NCI-H187 (cell line): Measurements from ENCODE around the gene USP11.
"Not testable (repeated sequence)": the region's sequence is repeated elsewhere in the genome, so short reads cannot be mapped to it uniquely, and the experiment has no call there.

ENCODE experiments used
- DNase-seq, 2 experiments: peaks; one replicate each; lab custom pipeline; 2025; lab: John Stamatoyannopoulos, UW

The USP11 gene

DNA sequence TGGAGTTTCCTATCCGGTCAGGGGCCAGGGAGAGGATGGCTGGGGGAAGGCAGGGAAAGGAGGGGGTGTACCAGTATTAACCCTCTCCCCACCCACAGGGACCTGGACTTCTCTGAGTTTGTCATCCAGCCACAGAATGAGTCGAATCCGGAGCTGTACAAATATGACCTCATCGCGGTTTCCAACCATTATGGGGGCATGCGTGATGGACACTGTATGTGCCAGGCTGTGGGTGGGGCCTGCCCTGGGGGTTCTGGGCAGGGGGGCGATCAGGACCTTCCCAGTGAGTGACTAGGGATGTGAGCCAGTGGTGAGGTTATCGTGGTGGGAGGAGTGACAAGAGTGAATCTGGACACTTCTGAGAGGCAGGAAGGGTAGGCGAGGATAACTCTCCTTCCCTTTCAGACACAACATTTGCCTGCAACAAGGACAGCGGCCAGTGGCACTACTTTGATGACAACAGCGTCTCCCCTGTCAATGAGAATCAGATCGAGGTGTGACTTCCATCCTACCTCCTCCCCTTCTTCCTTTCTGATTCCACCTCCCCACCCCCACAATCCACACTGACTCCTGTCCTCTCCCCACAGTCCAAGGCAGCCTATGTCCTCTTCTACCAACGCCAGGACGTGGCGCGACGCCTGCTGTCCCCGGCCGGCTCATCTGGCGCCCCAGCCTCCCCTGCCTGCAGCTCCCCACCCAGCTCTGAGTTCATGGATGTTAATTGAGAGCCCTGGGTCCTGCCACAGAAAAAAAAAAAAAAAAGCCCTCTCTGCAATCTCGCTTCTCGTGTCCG, 14.6 kb downstream of the USP11 start:
- DNase-seq: no peak

GRCh38 chrX:47247999-47248320, 15.2 kb downstream of the USP11 start:
- no peak for DNase-seq

- DNase-seq: no peak
Observed at GRCh38 chrX:47248576-47248975, 15.8 kb downstream of the USP11 start.

GRCh38 chrX:47250017-47250347, 17.2 kb downstream of the USP11 start:
- DNase-seq: no peak

DNA sequence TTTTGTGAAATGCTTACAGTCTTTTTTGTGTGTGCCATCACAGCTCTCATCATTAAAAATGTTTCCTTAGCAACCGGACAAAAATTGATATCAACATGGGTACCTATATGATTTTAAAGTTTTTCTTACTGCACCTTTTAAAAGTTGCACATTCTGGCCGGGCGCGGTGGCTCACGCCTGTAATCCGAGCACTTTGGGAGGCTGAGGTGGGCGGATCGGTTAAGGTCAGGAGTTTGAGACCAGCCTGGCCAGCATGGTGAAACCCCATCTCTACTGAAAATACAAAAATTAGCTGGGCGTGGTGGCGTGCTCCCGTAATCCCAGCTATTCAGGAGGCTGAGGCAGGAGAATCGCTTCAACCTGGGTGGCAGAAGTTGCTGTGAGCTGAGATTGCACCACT, 24.8 kb downstream of the USP11 start:
- not testable (repeated sequence) for DNase-seq

- DNase-seq: no peak
Observed at GRCh38 chrX:47264483-47265173, 31.8 kb downstream of the USP11 start.

DNA sequence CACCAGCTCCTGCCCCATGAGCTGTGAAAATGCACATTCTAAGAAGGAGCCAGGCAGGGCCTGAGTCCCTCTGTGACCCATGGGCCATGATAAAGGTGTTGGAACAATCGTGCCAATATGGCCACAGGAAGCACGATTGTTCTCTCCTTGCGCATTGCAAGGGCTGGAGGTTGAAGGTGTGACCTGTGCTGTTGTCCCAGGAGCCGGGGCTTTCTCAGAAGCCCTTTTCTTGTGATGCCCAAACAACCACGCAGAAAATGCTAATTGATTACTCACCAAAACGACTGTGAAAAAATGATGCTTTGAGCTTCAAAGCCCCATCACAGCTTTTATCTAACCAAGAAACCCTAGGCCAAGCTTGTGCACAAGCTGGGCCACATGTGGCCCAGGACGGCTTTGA, 33.8 kb downstream of the USP11 start:
- DNase-seq: no peak

GRCh38 chrX:47272013-47272408, 39.2 kb downstream of the USP11 start:
- no peak for DNase-seq

DNA sequence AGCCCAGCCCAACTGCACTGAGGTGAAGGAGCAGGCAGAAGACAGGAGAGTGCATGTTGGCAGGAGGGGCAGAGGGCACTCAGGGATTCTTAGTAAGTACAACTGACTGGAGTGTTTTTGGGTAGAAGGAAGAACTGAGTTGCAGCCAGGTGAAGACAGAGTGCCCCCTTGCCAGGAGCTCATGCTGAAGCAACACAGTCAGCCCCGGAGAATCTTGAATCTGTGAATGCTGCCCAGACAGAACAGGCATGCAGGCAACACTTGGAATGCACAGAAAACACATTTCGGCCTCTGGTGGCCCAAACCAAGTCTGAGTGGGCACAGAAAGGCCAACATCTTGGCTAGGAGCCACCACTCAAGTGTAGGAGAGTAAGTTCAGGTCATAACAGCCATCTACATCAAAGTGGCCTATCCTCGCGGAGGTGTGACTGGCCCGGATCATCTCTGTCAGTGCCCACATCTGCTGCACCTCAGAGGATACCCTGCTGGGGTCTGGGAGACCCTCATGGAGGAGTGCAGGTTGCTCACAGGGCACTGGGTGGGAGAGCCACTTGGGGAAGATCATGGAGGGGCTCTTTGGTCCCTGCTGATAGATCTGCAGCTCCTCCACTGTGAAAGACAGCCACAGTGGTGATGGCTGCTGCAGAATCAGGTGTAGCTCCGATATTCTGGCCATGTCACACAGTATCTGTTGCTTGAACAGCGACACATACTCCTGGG, 40.4 kb downstream of the USP11 start:
- DNase-seq: no peak

- no peak for DNase-seq
Observed at GRCh38 chrX:47278691-47279090, 45.9 kb downstream of the USP11 start.

- DNase-seq: no peak
Observed at GRCh38 chrX:47283015-47283771, 50.4 kb downstream of the USP11 start.

DNA sequence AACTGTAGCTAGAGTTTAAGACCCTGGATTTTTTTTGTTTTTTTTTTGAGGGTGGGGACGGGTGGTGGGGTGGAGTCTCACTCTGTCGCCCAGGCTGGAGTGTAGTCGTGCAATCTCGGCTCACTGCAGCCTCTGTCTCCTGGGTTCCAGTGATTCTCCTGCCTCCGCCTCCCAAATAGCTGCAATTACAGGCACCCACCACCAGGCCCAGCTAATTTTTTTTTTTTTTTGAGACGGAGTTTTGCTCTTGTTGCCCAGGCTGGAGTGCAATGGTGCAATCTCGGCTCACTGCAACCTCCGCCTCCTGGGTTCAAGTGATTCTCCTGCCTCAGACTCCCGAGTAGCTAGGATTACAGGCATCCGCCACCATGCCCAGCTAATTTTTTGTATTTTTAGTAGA, 51.8 kb downstream of the USP11 start:
- not testable (repeated sequence) for DNase-seq

DNA sequence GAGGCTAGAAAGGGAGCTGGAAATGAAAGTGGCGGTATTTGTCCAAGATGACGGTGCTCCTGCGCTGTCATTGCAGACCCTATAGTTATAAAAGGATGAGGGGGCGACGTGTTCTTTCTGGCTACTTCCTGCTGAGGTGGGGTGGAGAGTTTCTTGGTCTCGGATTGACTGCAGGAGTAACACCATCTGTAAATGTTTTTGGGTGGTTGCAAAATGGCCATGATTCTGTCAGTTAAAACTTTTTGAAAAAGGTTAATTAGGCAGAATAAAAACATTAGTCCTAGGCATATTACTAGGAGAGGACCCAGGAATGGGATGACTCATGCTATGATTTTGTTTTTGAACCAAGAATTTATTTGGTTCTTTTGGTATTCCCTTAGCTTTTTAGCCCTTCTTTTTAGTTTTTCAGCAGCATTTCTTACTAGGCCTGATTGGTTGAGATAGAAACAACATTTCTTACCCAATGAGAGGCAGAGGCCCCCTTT, 53.1 kb downstream of the USP11 start:
- no peak for DNase-seq

DNA sequence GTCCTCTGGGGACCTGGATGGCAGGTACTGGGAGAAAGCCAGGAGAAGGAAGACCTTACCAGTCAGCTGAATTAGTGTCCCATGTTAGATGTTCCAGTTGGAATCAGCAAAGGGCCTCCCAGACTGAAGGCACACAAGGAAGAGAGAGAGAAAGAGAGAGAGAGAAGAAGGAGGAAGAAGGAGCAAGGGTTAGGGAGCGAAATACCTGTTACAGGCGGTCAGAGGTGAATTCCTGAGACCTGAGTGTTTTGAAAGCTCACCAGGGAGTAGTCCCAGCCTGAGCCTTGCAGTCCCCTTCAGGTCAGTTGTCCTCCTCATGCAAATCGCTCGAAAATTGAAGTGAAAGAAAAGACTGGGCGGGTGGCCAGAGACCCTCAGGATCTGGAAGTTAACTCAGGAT, 60.3 kb downstream of the USP11 start:
- no peak for DNase-seq

DNA sequence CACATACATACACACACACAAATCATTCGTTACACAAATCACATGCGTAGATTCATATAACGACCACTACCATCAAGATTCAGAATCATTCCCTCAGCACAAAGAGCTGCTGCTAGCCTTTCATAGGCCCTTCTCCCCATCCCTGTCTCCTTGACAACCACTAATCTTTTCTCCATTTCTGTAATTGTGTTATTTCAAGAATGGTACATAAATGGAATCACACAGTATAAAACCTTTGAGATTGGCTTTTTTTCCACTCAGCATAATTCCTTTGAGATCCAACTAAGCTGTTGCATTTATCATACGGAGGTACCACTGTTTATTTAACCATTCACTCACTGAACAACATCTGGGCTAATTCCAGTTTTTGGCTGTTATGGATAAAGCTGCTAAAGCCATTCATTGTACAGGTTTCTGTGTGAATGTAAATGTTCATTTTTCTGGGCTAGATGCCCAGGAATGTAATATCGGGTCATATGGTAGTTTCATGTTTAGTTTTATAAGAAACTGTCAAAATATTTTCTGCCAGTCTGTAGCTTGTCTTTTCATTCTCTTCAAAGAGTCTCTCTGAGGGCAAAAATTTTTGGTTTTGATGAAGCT, 64.1 kb downstream of the USP11 start:
- DNase-seq: no peak

DNA sequence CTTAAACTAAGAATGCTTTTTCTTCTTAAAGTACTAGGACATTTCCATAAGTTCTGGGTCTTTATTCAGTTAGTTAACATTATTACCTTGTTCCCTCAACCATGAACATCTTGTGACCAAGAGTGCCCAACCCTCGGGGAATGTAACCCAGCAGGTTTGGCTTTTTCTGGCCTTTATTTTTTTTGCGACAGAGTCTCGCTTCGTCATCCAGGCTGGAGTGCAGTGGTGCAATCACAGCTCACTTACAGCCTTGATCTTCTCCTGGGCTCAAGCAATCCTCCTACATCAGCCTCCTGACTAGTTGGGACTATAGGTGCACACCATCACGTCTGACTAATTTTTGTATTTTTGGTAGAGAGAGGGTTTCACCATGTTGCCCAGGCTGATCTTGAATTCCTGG, 65.1 kb downstream of the USP11 start:
- no peak for DNase-seq
